ENCODE data around the gene SPAG9.

GRCh38 chr17:51057534-51057933, 63.1 kb downstream of the SPAG9 start:
- TF ChIP-seq CTCF (IDR thresholded peaks at IDR 0.05 in 8 of 11, conservative IDR thresholded peaks at IDR 0.05 in 3 of 11) (no peak), POLR2AphosphoS5 (IDR thresholded peaks at IDR 0.05) (no peak), POLR2A (IDR thresholded peaks at IDR 0.05) (no peak)
